PC-3 (cell line): ENCODE data around the gene CUTA. TPM values are rescaled to one million over a fixed set of nuclear protein-coding genes. Genes with fewer than 3 reads are reported as not detected.
A peak's percentile ranks its signal among the peaks of the same experiment; 100 is the strongest.

Experiments used
- ATAC-seq: fragments of 200-7000 bp; cut with Tn5 transposase; 2 replicates; pipeline ENCODE4 v1.9.1; 2020; ENCODE audit warnings: mild to moderate bottlenecking, moderate library complexity
- BruUV-seq: library from RNA; stranded (reverse); fragments of 400-500 nt; replicated peaks from 2 replicates; lab custom pipeline; 2021; lab: Mats Ljungman, UMichigan
- CTCF ChIA-PET: fragments of 300-600 bp; sonication (Branson Sonifier 250); formaldehyde crosslinking; loops from one replicate; lab custom pipeline; 2022; ENCODE audit warnings: antibody characterized with exemption; lab: Charles Lee
- POLR2A ChIA-PET: fragments of 300-600 bp; sonication (Branson Sonifier 250); formaldehyde crosslinking; loops from one replicate; lab custom pipeline; 2022; ENCODE audit warnings: antibody characterized with exemption; ENCODE audit not compliant: unreplicated experiment; lab: Charles Lee
- DNase-seq: peaks from one replicate; pipeline ENCODE4 v3.0.0-alpha.2; 2015
- H2AFZ ChIP-seq: fragments of 300-600 bp; sonication (generic); 2 replicates; pipeline ENCODE4 v1.6.0; 2016; ENCODE audit warnings: antibody characterized with exemption, low read length
- H3F3A ChIP-seq: fragments of 300-600 bp; sonication (generic); one replicate; pipeline ENCODE4 v1.6.0; 2017; ENCODE audit warnings: antibody characterized with exemption, low read length, control low read depth, mild to moderate bottlenecking; ENCODE audit not compliant: unreplicated experiment
- H3K27ac ChIP-seq: fragments of 300-600 bp; sonication (generic); 2 replicates; pipeline ENCODE4 v1.5.1; 2016; ENCODE audit warnings: mild to moderate bottlenecking, low read length
- H3K27me3 ChIP-seq: fragments of 300-600 bp; sonication (generic); 2 replicates; pipeline ENCODE4 v1.6.1; 2016; ENCODE audit warnings: low read length, mixed read lengths
- H3K36me3 ChIP-seq: fragments of 300-600 bp; sonication (generic); 2 replicates; pipeline ENCODE4 v1.6.1; 2016; ENCODE audit warnings: low read depth, mixed run types, low read length, mixed read lengths
- H3K4me1 ChIP-seq: fragments of 300-600 bp; sonication (generic); 2 replicates; pipeline ENCODE4 v1.5.1; 2016; ENCODE audit warnings: low read length; ENCODE audit not compliant: insufficient read depth
- H3K4me2 ChIP-seq: fragments of 300-600 bp; sonication (generic); 2 replicates; pipeline ENCODE4 v1.6.0; 2016; ENCODE audit warnings: low read length
- H3K4me3 ChIP-seq: fragments of 300-600 bp; sonication (generic); 2 replicates; pipeline ENCODE4 v1.5.1; 2016; ENCODE audit warnings: mild to moderate bottlenecking, low read length, mixed read lengths
- H3K79me2 ChIP-seq: fragments of 300-600 bp; sonication (generic); 2 replicates; pipeline ENCODE4 v1.6.1; 2017; ENCODE audit warnings: low read length, mixed read lengths
- H3K9ac ChIP-seq: fragments of 300-600 bp; sonication (generic); 2 replicates; pipeline ENCODE4 v1.6.0; 2016; ENCODE audit warnings: mild to moderate bottlenecking, low read length
- H3K9me2 ChIP-seq: fragments of 300-600 bp; sonication (generic); replicated peaks from 2 replicates; pipeline ENCODE4 v1.6.1; 2016; ENCODE audit warnings: mixed run types, low read length, mixed read lengths
- H3K9me3 ChIP-seq: fragments of 300-600 bp; sonication (generic); 2 replicates; pipeline ENCODE4 v1.6.1; 2016; ENCODE audit warnings: low read length, mixed read lengths
- H4K20me1 ChIP-seq: fragments of 300-600 bp; sonication (generic); 2 replicates; pipeline ENCODE4 v1.6.1; 2016; ENCODE audit warnings: low read length, mixed read lengths
- EZH2 ChIP-seq: fragments of 300-600 bp; sonication (generic); IDR thresholded peaks from one replicate; pipeline ENCODE4 v1.6.1; 2017; ENCODE audit warnings: antibody characterized with exemption, mild to moderate bottlenecking, low read length; ENCODE audit not compliant: unreplicated experiment
- EZH2phosphoT487 ChIP-seq: fragments of 300-600 bp; sonication (generic); IDR thresholded peaks from 2 replicates; pipeline ENCODE4 v1.6.1; 2018; ENCODE audit warnings: mild to moderate bottlenecking, antibody characterized with exemption, low read length, borderline replicate concordance
- intact Hi-C: fragments of 100-400 bp; cut with micrococcal nuclease; formaldehyde crosslinking; loops from 2 replicates; pipeline ENCODE4 v1.9.0; 2023
- total RNA-seq: library from RNA; depleted of rRNA; stranded (reverse); fragments of >200 nt; gene quantifications from 2 replicates; pipeline ENCODE4 v1.2.3, GENCODE V29; 2014
- TF ChIP-seq, protein P1 (sequence below): fragments of 300-600 bp; sonication (generic); conservative IDR thresholded peaks from 2 replicates; pipeline ENCODE4 v1.5.1; 2017; ENCODE audit warnings: antibody characterized with exemption, low read depth, mild to moderate bottlenecking, low read length

CUTA gene
- total RNA-seq, 1 experiment from 2014 or later: 242 TPM

DNA sequence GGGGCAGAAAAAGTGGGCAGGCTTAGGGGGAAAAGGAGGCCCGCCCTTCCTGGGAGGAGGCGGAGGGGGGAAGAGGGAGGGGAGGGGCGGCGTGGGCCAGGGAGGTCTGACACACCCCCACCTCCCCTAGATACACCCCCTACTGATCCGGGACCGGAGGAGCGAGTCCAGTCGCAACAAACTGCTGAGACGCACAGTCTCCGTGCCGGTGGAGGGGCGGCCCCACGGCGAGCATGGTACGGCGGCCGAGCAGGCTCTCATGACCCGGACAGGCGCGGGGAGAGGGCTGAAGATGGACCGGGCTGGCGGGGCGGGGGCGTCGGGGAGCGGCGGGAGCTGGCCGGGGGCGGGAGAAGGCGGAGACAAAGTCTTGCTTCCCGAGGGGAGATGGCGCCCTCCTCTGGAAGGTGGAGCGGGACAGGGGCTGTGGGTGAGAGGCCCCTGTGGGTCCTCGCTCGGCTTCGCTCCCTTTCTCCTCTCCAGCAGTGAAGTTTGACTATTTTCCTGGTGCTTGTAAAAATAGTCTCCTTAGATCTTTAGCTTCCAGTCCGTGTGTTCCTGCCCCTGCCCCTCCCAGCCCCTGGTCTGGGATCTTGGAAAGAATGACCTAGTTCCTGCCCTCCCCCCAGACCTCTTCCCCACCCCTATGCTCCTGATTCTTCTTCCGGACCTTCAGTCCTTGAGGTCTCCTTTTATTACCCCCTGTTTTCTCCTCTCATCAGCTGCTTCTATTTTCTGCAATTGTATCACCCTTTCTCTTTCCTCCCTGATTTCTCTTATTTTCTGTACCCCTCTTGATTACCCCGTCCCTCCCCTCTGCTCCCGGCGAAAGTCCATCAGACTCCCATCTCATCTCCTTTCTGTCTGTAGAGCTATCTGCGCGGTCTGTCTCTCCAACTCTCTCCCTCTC lies 8.0 kb upstream of the CUTA start:
- BruUV-seq: no TSS peak
- H3K36me3 ChIP-seq: no peaks in the 10 kb centered on the region
- no peaks in the 10 kb centered on the region for H4K20me1 ChIP-seq
- H3K4me1 ChIP-seq: peaks cover 23% of the 10 kb centered on the region
- ChIA-PET CTCF (interaction anchor here (0.6 to 1.3 kb wide), 4 partner anchors 19 to 163 kb away, joined by 3 to 8 read pairs (median 5); partner anchors contain the start of gene ZBTB22), POLR2A (interaction anchor here (0.6 kb wide), 1 partner anchor 109 kb away, joined by 5 read pairs; no protein-coding TSS in a partner anchor)
- no peaks in the 10 kb centered on the region for H3K27me3 ChIP-seq
- ATAC-seq: peak; percentile 63
- no peaks in the 10 kb centered on the region for H3K9me3 ChIP-seq
- no peaks in the 10 kb centered on the region for H3K79me2 ChIP-seq
- no peaks in the 10 kb centered on the region for H3K9me2 ChIP-seq
- no peak for TF ChIP-seq EZH2
- no peak for TF ChIP-seq EZH2phosphoT487
- TF ChIP-seq, protein P1, sequence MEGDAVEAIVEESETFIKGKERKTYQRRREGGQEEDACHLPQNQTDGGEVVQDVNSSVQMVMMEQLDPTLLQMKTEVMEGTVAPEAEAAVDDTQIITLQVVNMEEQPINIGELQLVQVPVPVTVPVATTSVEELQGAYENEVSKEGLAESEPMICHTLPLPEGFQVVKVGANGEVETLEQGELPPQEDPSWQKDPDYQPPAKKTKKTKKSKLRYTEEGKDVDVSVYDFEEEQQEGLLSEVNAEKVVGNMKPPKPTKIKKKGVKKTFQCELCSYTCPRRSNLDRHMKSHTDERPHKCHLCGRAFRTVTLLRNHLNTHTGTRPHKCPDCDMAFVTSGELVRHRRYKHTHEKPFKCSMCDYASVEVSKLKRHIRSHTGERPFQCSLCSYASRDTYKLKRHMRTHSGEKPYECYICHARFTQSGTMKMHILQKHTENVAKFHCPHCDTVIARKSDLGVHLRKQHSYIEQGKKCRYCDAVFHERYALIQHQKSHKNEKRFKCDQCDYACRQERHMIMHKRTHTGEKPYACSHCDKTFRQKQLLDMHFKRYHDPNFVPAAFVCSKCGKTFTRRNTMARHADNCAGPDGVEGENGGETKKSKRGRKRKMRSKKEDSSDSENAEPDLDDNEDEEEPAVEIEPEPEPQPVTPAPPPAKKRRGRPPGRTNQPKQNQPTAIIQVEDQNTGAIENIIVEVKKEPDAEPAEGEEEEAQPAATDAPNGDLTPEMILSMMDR: peak; percentile 58
- intact Hi-C loops: no loop called here
- peak overlapping the region; percentile 71 for H3K9ac ChIP-seq
- DNase-seq: peak; percentile 77
- peak overlapping the region; percentile 76 for H2AFZ ChIP-seq
- peak overlapping the region; percentile 89 for H3K4me2 ChIP-seq
- H3K27ac ChIP-seq: peak overlapping the region; percentile 57
- no peaks in the 10 kb centered on the region for H3F3A ChIP-seq
- H3K4me3 ChIP-seq: peak overlapping the region; percentile 66

DNA sequence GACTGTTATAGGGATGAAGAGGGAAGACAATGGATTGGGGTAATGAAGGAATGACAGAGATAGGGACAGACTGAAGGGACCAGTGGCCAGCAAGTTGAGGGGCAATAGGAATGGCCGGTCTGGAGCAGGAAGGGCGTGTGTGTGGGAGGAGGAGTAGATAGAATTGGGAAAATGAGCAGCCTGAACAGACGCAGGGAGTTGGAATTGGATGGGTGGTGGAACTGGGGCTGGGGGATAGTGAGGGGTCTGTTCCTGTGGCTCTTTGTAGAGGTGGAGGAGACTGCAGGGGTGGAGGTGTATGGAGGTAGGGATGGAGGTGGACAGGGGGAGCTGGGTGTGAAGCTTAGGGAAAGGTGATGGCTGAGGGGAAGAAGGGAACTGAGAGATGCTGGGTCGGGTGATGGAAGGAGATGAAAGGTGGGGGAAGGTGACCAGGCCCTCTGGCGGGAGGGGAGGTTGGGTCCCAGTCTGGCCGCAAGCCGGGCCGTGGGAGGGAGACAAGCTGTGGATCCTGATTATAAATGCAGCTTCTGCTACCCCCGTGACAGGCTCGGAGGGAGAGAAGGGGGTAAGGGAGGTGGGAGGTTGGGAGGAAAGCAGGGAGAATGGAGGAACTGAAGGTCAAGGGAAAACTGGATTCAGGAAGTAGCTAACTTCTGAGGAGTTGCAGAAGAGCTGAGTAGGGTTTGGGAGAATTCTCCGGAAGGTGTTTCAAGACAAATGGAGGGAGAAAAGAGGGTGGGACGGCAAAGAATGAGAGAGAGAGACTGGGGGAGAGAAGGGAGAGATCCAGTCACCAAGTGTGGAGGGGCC lies 7.2 kb upstream of the CUTA start:
- no peaks in the 10 kb centered on the region for H3K27me3 ChIP-seq
- ATAC-seq: no peak
- no peaks in the 10 kb centered on the region for H3K9me2 ChIP-seq
- no peaks in the 10 kb centered on the region for H3K9me3 ChIP-seq
- peak overlapping the region; percentile 71 for H3K9ac ChIP-seq
- H3K4me3 ChIP-seq: peak overlapping the region; percentile 66
- TSS peak; percentile 94 for BruUV-seq
- H3F3A ChIP-seq: no peaks in the 10 kb centered on the region
- DNase-seq: no peak
- no peaks in the 10 kb centered on the region for H3K36me3 ChIP-seq
- H3K4me2 ChIP-seq: peak overlapping the region; percentile 89
- intact Hi-C loops: no loop called here
- POLR2A ChIA-PET: interaction anchor here (0.6 kb wide), 1 partner anchor 176 kb away, joined by 7 read pairs; no protein-coding TSS in a partner anchor
- H2AFZ ChIP-seq: peak overlapping the region; percentile 76
- CTCF ChIA-PET: interaction anchor here (0.6 kb wide), 1 partner anchor 162 kb away, joined by 8 read pairs; no protein-coding TSS in a partner anchor
- H4K20me1 ChIP-seq: no peaks in the 10 kb centered on the region
- TF ChIP-seq EZH2 (no peak), EZH2phosphoT487 (no peak)
- TF ChIP-seq, protein P1: no peak
- H3K79me2 ChIP-seq: no peaks in the 10 kb centered on the region
- H3K27ac ChIP-seq: peak overlapping the region; percentile 57
- peaks cover 23% of the 10 kb centered on the region for H3K4me1 ChIP-seq
